ENCODE measurements around the gene CHAT.

DNA sequence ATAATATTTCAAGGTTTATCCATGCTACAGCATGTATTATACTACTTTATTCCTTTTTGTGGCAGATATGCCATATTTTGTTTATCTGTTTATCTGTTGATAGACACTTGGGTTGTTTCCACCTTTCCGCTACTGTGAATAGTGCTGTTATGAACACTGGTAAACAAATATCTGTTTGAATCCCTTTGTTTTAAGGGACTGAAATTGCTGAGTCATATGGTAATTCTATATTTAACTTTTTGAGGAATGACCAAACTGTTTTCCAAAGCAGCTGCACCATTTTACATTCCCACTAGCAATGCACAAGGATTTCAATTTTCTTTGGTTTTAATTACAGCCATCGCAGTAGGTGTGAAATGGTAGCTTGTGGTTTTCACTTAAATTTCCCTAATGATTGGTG lies 69.0 kb downstream of the CHAT start:
- no peak for TF ChIP-seq EZH2 (IDR thresholded peaks at IDR 0.05; ENCODE audit: borderline replicate concordance, insufficient read depth, low read length, poor library complexity, severe bottlenecking)
- TF ChIP-seq, protein P1, sequence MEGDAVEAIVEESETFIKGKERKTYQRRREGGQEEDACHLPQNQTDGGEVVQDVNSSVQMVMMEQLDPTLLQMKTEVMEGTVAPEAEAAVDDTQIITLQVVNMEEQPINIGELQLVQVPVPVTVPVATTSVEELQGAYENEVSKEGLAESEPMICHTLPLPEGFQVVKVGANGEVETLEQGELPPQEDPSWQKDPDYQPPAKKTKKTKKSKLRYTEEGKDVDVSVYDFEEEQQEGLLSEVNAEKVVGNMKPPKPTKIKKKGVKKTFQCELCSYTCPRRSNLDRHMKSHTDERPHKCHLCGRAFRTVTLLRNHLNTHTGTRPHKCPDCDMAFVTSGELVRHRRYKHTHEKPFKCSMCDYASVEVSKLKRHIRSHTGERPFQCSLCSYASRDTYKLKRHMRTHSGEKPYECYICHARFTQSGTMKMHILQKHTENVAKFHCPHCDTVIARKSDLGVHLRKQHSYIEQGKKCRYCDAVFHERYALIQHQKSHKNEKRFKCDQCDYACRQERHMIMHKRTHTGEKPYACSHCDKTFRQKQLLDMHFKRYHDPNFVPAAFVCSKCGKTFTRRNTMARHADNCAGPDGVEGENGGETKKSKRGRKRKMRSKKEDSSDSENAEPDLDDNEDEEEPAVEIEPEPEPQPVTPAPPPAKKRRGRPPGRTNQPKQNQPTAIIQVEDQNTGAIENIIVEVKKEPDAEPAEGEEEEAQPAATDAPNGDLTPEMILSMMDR (IDR thresholded peaks at IDR 0.05; ENCODE audit: poor library complexity, severe bottlenecking): no peak
- TF ChIP-seq POLR2AphosphoS5 (IDR thresholded peaks at IDR 0.05): no peak
- TF ChIP-seq TAF1 (IDR thresholded peaks at IDR 0.05; ENCODE audit: low read depth): no peak
- TF ChIP-seq RAD21 (conservative IDR thresholded peaks at IDR 0.05): no peak

All from neural cell (in vitro differentiated cells).